ENCODE results near the gene SEC24B. TPM values are rescaled to one million over a fixed set of nuclear protein-coding genes. Genes with fewer than 3 reads are reported as not detected.

SEC24B gene
- total RNA-seq, 1 experiment from 2014 or later, result 17.6 TPM

Small RNA genes within 50 kb of the gene (microRNA-seq; reads per million reads assigned to microRNA genes)
- gene MIR576 (ENCODE audit: unreplicated experiment), result 16.2 reads per million, percentile 36 among the genes with 10 or more reads in this experiment

Other genes starting within 250 kb of the SEC24B start
- not detected for gene COL25A1, start 131.2 kb upstream of the SEC24B start, total RNA-seq (2021; ENCODE audit: unreplicated experiment)
- gene MCUB, start 126.4 kb downstream of the SEC24B start, total RNA-seq (2021; ENCODE audit: unreplicated experiment), result 24.1 TPM

Measured in Panc1 (cell line).